GF-D8 (cell line): ENCODE data around the gene TRAPPC11.

Source experiments
- DNase-seq: peaks from one replicate; lab custom pipeline; 2025; lab: John Stamatoyannopoulos, UW

The TRAPPC11 gene

DNA sequence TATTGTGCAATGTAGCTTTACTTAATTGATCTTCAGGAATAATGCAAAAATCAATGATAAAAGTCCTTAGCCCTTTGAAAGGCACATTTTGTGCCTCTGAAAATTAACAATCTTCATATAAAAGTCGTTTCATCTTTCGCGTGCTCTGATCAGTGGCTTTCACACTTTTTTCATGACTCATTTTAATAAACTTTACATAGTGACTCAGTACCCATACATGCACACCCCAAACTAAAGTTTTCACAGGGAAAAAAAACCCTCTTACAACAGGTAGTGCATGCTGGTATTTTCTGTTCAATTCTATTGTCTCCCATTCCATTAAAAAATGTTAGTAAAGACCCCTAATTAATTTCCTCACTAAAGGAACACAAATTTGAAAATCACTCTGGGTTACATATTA is 21.6 kb upstream of the TRAPPC11 start:
- no peak for DNase-seq

DNA sequence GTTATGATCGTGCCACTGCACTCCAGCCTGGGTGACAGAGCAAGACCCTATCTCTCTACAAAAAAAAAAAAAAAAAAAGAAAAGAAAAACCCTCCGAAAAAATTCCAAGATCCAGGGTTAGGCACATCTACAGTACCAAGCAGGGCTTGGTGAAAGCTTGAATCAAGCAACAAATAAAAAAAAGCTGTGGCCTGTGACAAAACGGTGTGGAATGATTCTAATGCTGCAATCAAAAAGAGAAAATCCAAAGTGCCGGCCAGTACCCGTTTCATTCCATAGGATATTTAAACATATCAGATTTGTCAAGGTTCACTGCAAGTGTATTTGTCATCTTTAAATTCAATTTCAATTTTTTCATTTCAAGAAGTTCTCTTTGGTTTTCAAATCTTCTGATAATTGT is 20.7 kb upstream of the TRAPPC11 start:
- DNase-seq: no peak

DNA sequence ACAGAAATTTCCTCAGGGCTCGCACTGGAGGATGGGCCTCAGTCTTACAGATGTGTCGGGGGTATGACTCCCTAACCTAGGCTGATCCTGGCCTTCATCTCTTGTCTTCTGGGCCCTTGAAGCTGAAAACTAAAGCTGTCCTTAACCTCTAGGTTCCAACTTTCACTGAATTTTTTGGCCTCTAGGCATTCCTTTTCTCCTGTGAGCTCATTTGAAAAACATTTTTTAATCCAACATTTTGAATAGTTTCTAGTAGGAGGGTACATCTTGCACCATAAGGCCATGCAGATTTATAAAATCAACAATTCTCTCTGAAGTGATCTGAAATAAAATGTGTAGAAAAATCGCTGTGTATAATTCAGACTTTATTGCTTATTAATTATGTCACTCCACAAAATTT is 19.8 kb upstream of the TRAPPC11 start:
- DNase-seq: no peak

DNA sequence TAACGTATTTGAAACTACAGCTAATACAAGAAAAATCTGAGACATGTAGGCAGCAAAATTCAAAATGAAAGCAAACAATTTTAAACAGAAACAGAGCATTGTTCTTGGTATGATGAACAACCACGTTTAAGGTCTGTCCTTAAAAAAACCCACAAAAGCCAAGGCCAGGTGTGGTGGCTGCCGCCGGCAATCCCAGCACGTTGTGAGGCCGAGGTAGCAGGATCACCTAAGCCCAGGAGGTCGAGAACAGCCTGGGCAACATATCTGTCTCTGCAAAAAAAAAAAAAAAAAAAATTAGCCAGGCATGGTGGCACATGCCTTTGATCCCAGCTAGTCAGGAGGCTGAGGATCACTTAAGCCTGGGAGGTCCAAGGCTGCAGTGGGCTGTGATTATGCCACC is 13.8 kb upstream of the TRAPPC11 start:
- DNase-seq: no peak

DNA sequence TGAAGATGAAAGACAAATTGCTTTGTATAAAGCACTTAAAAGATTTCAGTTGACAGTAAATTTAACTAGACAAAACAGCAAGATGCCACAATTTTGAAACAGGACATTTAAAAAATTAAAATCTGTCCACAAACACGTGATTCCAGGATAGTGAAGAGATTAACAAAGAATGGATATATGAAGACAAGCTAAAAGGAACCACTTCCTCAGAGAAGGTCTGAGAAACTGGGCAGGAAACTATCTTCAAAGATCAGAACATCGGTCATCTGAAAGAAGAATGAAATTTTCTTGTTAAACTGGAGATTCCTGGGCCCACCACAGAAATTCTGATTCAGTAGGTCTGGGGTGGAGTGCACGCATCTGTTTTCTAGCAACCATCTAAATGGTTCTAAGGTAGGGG is 1.5 kb upstream of the TRAPPC11 start:
- DNase-seq: no peak

DNA sequence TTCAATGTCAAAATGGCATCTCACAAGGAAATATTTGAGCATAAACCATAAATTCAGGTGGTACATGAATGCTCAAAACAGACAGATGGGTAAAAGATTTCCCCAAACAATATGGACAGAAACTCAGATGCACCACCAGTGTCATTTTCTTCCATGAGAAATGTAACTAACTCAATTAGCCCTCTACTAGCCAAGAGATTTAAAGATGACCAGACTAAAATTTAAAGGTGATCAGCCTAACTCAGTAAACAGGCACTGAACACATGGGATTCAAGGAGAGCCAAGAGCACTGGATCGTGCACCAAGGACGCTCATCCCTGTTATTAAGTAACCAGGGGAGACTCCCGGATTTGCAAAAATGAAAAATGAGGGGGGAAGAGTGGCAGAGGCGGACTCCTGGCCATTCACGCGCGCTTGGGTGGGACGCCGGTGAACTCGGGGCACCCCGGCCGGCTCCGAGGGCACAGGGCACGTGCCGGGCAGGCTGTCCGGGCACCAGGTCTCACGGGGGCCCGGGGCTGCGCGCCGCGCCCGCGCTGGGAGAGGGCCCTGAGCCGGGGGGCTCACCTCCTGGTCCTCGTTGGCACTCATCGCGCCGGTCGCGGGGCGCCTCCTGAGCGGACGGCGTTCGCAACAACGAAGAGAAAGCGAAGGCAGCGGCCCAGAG is 598 bp upstream of the TRAPPC11 start:
- DNase-seq: no peak

DNA sequence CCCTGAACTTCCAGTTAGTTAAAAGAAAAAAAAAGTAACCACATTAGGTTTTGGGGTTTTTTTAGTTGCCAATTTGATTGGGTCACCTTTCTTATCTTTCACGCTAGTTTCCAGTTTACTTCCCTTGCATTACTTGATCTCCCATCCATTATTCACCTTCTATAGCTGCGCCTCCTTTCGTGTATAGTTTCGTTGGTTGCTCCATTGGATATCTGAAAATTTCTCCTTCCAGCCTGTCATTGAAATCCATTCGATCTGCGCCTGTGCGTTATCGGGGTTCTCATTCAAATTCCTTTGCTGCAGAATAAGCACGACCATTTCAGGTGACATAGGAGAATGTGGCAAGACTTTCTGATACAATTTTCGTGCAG is 764 bp downstream of the TRAPPC11 start:
- DNase-seq: no peak

DNA sequence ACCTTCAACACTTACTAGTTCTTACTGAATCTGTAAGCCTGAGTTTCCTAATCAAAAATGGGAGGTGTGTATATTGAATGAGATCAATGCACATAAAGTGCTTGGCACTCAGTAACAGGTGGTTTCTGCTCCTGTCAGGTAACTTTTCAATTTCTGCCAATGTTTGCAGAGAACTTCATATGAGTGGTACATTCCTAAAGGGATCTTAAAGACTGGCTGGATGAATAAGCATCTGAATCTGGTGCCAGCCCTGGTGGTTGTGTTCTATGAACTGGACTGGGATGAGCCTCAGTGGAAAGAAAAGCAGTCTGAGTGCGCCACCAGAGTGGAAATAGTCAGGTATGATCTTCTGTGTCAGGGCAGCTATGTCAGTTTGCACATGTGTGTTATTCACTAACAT is 7.0 kb downstream of the TRAPPC11 start:
- no peak for DNase-seq

DNA sequence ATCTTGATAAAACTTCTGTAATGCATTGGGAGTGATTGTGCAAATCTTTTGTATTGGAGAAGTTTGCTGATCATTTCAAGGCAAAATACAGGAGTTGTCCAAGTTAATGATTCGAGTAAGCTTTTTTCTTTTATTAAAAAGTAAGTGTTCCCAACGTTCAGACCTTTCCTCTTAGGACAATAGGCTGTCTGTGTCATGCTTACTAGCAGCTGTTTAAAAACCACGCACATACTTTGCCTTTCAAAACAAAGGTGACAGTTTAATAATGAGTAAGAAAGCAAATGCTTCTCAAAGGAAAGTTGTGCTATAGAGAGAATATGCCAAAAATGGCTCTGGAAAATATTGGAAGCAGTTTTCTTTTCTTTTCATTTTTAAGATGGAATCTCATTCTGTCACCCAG is 11.2 kb downstream of the TRAPPC11 start:
- DNase-seq: no peak

DNA sequence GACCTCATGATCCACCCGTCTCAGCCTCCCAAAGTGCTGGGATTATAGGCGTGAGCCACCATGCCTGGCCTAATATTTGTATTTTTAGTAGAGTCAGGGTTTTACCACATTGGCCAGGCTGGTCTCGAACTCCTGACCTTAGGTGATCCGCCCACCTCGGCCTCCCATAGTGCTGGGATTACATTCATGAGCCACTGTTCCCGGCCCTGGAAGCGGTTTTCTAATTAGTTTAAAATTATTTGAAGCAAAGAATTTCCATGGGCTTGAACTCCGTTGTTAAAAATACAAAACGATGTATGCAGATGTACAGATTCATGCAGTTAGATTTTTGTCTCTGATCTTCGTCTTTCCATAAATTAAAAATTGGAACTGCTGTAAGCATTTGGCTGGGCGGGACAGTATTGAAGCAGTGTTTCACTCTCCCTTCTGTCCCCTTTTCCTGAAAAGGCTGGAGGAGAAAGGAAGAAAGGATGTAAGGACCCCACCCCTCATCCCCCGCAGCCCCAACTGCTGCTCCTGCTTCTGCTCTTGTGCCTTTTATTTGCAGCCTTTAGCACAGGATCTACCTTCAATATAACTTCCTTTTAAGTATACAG is 12.0 kb downstream of the TRAPPC11 start:
- no peak for DNase-seq

DNA sequence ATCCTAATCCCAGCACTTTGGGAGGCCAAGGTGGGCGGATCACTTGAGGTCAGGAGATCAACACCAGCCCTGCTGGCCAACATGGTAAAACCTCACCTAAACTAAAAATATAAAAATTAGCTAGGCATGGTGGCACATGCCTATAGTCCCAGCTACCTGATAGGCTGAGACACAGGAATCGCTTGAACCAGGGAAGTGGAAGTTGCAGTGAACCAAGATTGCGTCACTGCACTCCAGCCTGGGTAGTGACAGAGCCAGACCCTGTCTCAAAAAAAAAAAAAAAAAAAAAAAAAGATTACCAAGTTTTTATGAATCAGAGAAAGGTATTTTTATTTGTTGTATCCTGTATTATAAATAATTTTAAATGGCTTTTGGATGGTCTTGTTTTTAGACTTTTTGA is 15.1 kb downstream of the TRAPPC11 start:
- DNase-seq: peak; percentile 30

DNA sequence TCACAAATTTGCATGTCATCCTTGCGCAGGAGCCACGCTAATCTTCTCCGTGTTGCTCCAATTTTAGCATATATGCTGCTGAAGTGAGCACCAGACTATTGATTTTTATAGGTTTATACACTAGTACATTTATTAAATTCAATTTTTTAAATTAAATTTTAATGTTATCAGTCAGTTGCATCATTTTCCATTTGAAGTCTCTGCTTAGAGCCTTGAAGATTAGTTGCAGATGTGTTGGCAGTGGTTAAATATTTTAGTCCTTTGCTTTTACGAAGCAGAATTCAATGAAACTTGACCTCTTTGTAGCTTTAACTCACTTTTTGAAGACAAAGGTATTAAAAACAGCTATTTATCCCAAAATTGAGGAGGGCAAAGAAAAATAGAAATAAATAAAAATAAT is 16.5 kb downstream of the TRAPPC11 start:
- no peak for DNase-seq

DNA sequence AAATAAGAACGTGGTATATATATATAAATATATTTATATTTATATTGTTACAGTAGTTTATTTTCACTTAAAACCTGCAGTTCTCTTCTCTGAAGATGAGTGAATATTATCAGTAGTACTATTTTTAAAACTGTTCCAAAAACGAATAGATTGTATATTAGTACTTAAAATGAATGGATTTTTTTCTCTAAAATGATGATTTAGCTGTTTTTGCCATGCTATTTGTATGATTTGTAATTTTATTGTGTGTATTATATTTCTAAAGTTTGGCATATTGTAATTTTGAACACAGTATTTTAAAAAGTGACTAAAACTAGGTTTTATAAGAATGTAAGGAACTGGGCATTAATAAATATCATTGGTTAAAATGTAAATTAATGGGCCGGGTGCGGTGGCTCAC is 22.0 kb downstream of the TRAPPC11 start:
- DNase-seq: no peak

DNA sequence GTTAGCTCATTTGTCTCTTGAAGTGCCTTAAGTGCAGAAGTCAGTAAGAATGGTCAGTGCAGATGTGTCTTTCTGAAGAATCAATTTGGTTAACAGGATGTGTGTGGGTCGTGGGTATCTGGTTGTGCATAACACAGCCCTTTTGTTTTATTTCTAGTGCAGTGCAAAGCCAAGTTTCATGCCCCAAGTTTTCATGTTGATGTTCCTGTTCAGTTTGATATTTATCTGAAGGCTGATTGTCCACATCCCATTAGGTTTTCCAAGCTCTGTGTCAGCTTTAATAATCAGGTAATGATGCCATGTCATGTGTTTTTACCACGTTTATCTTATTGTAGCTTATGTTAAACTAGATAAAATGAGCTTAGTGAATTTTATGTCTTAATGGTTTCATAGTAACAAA is 27.4 kb downstream of the TRAPPC11 start:
- no peak for DNase-seq

DNA sequence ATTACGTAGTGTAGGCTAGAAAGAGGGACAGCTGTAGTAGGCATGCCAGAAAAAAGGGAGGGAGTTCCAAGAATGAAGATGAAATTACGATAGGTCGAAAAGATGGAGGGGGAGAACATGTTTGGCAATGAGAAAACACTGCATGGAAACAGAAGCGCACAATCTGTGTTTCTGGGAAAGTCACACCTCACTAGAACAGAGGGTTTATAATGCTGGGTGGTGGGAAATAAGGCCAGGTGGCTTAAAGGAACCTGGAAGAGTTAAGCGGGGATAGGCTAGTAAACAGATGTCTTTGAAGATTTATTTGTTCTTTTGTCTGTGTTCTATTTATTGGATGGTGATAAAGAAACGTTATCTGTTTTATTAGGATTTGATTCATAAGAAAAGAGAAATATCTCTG is 29.1 kb downstream of the TRAPPC11 start:
- no peak for DNase-seq

DNA sequence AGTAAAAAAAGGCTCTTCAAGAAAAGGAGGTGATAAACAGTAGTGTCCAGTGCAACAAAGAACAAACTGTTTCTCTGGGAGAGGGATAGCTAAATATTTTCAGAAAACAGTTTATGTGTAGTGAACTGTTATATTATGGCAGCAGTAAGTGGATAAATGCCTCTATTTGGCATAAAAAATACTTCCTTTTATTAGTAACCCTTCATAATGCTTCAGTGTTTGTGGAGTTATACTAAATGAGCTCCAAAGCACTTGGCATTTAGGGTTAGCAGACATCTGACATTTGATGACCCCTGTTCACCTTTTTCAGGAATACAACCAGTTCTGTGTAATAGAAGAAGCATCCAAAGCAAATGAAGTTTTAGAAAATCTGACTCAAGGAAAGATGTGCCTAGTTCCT is 31.9 kb downstream of the TRAPPC11 start:
- DNase-seq: no peak

DNA sequence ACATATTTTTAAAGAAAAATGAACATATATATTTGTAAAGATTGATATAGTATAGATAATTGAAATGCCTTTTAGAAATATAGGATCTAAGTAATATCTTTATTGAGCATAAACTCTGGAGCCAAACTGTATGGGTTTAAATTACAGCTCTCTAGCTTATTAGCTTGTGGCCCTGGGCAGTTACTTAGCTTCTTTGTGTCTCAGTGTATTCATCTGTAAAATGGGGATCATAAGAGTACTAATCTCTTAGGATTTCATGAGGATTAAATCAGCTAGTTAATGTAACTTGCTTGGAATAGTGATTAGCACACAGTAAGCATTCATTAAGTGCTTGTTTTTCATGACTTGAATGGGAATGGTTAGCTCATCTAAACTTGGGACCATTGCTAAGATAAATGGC is 32.8 kb downstream of the TRAPPC11 start:
- DNase-seq: no peak

DNA sequence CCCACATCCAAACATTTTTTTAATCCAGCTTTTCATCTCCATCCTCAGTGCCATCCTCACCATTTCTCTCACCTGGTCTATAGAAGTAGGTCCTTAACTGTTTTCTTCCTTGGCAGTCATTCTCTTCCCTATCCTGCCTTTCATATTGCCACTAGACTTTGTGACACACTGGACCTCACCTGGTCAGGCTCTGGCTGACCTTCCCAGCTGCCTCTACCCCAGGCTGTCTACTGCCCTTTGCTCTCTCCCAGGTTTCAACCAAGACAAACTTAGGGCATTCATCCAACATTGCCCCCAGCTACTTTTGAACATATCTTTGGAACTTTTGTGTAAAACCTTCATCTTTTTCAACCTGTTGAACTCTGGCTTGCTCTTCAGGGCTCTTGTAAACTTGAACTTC is 39.8 kb downstream of the TRAPPC11 start:
- no peak for DNase-seq

DNA sequence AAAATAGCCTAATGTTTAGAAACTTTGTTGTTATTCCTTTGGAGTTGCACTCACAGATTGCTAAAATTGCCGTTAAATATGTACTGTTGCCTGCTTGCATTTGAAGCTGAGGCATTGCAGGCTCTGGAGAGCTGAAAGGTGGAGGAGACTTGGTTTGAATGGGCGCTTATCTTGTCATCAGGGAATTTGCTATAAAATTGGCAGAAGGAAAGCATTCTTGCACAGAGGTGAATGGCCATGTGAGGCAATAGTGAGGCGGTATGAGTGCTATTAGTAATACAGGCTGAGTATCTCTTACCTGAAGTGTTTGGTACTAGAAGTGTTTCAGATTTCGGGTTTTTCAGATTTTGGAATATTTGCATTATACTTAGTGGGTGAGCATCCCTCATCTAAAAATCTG is 41.3 kb downstream of the TRAPPC11 start:
- DNase-seq: no peak

DNA sequence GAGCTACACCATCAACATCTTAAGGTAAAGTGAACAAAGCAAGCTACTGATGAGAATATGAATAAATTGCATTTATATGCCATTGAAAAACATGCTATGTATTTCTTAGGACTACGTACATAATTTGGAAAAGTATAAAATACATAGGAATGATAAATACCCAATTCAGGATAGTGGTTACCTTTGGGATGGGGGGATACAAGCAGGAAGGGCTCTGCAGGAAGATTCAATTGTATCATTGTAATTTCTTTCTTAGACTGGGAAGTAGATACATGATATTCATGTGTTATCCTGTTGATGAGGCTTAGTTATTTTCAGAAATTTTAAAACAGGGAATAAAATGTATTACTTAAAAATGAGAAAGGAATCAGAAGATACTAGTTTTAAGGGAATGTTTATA is 43.4 kb downstream of the TRAPPC11 start:
- DNase-seq: no peak

DNA sequence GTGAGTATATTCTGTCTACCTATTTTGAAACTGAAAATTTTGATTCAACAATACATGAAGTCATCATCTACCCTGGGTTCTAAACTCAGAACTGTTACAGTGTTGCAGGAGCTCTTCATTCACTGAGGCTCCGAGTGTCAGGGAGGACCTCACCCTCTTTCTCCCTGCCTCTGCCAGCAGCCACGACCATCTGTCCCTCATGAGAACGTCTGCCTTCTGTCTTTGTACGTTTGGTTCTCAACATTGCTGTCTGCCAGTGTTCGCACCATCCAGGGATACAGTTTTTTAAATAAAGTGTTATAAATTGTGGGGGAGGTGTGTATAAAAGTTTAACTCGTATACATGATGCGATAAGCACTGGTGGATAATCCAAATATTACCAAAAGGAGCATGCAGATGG is 55.5 kb downstream of the TRAPPC11 start:
- DNase-seq: no peak

DNA sequence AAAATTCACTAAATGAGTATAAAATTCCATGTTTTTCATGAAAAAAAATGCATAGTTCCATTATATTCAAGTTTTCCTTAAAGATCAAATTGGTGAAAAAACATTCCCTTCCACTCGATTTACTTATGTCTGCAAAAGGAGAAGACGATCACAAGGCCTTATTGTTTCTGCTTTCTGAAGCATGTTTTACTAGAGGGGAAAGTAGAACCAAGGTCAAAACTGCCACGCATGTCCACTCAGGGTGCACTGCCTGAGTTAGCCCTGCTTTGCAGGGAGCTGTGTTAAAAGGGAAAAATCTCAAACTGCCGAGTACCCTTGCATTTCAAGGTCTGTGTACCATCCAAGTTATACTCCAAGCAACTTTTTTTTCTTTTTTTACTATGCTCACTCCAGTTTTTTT is 57.2 kb downstream of the TRAPPC11 start:
- no peak for DNase-seq

DNA sequence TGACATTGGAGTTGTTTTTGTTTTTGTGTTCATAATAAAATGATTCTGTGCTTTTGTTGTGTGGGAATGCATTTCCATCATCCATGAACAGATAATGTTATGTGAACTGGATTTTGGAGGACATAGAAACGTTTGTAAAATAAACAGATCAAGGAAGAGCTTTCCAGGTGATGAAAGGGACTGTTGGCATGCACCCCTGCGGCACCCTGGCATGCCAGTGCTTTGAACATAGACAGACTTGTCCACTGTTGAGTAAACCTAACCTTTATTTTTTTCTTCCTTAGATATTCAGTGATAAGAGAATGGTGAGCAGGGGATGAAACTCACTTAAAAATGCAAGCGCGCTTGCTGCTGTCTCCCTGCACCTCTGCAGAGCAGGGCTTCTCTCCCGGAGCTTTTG is 59.8 kb downstream of the TRAPPC11 start:
- DNase-seq: no peak
